ENCODE data around the gene KIRREL1.

KIRREL1 gene

DNA sequence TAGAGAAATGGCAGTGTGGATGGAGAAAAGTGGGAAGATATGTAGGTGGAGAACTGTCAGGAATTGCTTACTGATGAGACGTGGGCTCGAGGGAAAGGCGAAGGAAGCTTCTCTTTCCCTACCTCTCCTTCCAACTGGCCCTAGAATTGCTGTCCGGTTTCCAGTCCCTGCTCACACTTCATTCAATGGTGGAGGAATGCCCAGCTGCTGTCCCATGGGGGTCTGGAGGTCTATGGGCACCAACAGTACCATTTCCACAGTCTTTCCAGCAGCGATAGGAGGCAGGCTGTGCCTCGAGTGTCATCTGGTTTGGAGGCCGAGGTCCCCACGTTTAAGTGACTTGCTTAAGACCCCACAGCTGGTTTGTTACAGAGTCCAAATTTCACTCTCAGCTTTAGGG is 155.7 kb downstream of the KIRREL1 start:
- DNase-seq, result no peak

All from CD4-positive, alpha-beta T cell treated with Interleukin-1 beta for 1 hour (primary cell).